GM12892 (cell line): ENCODE measurements around the gene EVL.

Experiments used
- POLR2A ChIP-seq: IDR thresholded peaks from 2 replicates; pipeline ENCODE4 v1.6.1; 2011; ENCODE audit warnings: low read depth, low read length, control low read depth
- POLR2AphosphoS5 ChIP-seq: IDR thresholded peaks from 2 replicates; pipeline ENCODE4 v1.6.1; 2011; ENCODE audit warnings: low read depth, low read length, control low read depth
- TAF1 ChIP-seq: IDR thresholded peaks from 2 replicates; pipeline ENCODE4 v1.6.1; 2011; ENCODE audit warnings: low read depth, mild to moderate bottlenecking, control low read depth, low read length, borderline replicate concordance

DNA sequence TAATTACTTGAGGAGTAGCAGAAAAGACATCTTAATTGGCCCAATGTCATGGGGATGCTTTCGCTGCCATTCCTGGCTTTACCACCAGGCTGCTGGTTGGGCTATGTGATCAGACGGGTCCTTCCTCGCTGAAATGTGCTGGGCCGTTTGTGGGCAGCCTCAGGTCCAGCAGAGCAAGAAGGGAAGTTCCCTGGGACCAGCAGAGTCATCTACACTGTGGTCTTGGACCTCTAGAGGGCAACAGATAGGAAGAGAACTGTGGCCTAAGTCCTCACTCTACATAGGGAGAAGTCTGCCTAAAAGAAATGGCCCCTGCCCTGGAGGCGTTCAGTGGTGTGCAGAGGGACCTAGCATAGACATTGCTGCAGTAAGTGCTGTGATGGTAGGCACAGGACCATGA lies 10.9 kb downstream of the EVL start:
- TF ChIP-seq POLR2A (peak; percentile 44; the same call in 1 of the 2 replicates), POLR2AphosphoS5 (no peak), TAF1 (no peak)
